Spleen (tissue), 3 donors: ENCODE data around the gene NOXO1.

Experiments used
- POLR2A ChIP-seq, 3 donors: fragments of 450-650 bp; IDR thresholded peaks; one replicate each; pipeline ENCODE4 v1.5.1; 2017; ENCODE audit warnings: antibody characterized with exemption in 3 of 3, mild to moderate bottlenecking in 1 of 3
- POLR2AphosphoS5 ChIP-seq, 3 donors: sonication (generic); formaldehyde crosslinking; IDR thresholded peaks; one replicate each; pipeline ENCODE4 v1.5.1; 2017; ENCODE audit warnings: antibody characterized with exemption in 3 of 3

- TF ChIP-seq POLR2AphosphoS5 (IDR thresholded peaks at IDR 0.05): no peak
- no peak for TF ChIP-seq POLR2A (IDR thresholded peaks at IDR 0.05)
Observed at GRCh38 chr16:2030036-2030435, 48.8 kb upstream of the NOXO1 start.
